GM19463 (cell line): ENCODE results near the gene NUP210.

Experiments
- ATAC-seq: cut with Tn5 transposase; IDR thresholded peaks from one replicate; pipeline ENCODE4 v1.9.1; 2021; ENCODE audit warnings: mild to moderate bottlenecking, moderate library complexity; ENCODE audit not compliant: unreplicated experiment

The NUP210 gene

GRCh38 chr3:13353506-13353905 is 66.6 kb downstream of the NUP210 start:
- ATAC-seq = no peak

DNA sequence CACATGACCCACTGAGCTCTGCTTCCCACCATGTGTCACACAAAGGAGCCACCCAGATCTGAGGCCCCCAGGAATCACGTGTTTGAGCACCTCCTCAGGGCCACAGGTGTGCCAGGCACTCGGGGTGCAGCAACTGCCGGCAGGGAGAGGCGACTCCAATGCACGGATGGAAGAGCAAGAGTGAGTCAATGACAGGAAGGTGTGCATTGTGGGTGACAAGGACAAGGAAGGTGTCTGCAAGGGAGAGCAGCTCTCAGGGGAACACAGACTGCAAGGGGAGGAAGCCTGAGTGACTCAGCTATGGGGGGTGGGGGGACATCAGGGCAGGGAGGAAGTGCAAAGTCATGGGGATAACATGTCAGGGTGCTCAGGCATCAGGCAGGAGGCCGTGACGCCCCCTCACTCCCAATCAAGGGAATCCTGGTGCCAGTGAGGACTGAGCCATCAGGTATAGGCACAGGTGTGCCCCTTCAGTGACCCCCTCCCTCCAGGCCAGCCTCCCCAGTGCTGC is 67.4 kb downstream of the NUP210 start:
- no peak for ATAC-seq

DNA sequence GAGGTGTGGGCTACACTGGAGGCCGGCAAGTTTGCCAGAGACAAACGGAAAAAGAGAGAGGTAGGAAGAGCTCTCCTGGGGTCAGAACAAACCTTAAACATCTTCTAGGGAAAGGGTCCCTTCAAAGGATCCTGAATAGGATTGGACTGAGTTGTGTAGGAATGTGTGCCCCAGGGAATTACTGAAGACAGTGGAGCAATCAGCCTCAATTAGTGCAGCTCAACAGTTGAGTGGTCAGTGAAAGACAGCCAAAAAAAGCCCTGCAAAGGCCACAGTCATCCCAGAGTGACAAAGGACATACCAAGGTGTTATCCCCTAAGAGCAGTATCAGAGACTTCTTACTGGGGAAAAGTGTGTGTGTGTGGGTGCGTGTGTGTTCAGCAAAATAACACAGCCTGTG is 70.3 kb downstream of the NUP210 start:
- no peak for ATAC-seq

- no peak for ATAC-seq
Observed at GRCh38 chr3:13348661-13349396, 71.3 kb downstream of the NUP210 start.

- ATAC-seq = no peak
Observed at GRCh38 chr3:13348100-13348499, 72.0 kb downstream of the NUP210 start.

GRCh38 chr3:13347390-13347950 is 72.7 kb downstream of the NUP210 start:
- ATAC-seq = no peak

DNA sequence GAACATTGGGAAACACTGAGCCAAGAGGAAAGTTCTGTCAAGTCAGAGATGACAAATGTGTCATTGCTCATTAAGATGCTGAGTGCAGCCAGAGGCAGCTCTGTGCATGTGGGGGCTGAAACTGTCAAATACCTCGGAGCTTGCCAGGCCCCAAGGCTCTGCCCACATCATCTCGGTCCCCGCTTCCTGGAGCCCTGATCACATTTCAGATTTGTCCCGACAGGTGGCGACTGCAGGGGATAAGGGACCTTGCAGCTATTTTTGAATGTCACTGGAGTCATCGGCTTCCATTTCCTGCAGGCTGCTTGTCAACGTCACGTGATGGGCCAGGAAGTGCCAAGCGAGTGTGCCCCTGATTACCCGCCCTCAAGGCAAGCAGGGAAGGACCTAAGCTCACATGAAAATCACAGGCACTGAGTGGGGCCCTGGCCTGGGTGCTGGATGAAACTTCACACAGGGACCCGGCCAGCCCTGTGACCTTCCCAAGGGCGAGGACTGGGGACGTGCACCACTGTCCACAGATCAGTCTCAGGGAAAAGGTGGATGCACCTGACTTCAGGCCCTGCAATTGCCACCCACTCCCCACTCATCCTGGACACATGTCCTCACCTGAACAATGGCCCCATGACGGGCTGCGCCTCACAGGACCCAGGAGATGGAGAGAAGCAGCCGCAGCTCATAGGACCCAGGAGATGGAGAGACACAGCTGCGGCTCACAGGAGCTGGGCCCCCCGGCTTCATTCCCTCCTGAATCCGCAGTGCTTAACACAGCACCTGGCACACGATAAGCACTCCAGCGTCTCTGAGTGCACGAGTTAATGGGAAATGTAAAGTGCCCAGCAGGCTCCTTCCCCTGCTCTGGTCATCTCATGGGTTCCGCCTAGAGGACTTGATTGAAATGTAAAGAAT is 73.4 kb downstream of the NUP210 start:
- ATAC-seq = no peak

DNA sequence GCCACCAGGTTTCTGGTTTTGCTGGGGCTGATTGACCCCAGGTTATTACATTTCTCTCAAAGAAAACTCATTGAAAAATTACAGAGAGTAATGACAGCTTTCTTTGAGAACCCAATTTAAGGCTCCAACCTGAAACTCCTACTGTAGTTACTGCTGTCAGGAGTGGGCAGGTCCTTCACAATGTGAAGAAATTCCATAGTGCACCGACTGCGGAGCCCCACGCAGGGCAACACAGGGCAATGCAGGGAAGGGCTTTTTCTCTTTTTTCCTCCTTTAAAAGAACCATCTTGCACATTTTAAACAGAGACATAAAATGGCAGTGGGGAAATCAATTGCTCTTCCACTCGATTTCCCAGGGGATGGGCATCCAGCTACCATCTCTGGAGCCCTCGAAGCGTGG is 74.3 kb downstream of the NUP210 start:
- ATAC-seq = no peak

DNA sequence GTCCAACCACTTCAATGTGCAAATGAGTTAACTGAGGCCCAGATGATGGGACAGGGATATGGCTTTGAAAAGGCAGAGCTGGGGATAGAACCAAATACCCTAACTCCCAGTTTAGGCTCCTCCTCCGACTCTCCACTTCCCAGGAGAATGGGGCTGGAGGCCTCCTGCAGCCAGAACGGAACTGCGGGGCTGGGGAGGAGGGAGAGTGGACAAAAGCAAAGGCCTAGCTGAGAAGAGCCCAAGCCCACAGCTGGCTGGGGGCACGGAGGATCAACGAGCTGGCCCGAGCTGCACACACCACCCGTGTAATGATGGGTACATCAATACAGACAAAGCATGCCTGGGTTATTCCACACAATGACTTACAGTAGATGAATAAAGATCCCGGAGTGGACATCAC is 74.8 kb downstream of the NUP210 start:
- ATAC-seq = no peak

GRCh38 chr3:13344663-13345062 is 75.5 kb downstream of the NUP210 start:
- ATAC-seq = no peak

DNA sequence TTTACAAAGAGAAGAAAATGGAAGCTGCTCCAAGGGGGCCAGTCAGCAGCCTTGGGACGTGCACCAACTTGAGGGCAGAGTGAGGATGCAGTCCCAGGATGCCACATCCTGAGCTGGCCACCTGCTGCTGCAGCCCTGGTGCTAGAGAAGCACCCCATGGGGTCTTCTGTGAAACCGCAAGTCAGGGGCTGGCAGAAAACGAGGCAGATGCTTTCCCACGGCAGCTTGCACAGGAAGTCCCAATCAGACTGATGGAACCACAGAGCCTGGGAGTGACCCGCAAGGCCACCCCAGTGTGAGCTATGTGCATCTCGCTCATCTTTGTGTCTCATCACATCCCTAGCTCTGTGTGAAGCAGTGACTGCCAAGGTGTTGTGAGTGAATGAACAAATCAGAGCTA is 76.5 kb downstream of the NUP210 start:
- no peak for ATAC-seq

DNA sequence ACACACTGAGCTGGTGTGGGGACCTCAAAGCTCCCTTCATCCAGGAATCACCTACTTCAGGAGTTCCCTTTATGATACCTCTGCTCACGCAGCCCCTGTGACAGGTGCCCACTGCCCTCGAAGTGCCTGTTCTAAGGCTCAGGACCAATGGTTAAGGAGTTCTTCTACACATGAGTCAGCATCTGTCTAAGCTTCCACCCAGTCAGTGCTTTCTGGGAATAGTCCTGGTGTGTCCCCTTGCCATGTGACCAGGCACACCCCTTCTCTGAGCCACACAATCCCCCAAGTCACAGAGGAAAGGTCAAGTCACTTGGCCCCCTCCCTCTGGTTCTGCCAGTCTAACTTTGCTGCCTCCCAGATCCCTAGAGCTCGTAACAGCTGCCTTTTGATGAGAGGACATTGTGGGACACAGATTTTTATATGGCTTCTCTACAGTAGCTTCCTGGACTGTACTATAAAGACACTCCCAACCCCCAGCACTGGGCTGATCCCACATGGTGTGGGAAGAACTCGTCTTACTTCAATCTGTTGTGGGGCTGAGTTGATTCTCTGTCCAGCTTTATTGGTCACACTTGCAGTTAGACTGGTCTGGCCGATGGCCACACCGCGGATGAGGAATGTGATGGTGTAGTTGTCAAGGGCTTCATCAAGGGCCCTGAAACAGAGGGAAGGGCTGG is 78.8 kb downstream of the NUP210 start:
- no peak for ATAC-seq

- no peak for ATAC-seq
Observed at GRCh38 chr3:13339833-13340232, 80.3 kb downstream of the NUP210 start.

GRCh38 chr3:13338996-13339395 is 81.1 kb downstream of the NUP210 start:
- no peak for ATAC-seq

DNA sequence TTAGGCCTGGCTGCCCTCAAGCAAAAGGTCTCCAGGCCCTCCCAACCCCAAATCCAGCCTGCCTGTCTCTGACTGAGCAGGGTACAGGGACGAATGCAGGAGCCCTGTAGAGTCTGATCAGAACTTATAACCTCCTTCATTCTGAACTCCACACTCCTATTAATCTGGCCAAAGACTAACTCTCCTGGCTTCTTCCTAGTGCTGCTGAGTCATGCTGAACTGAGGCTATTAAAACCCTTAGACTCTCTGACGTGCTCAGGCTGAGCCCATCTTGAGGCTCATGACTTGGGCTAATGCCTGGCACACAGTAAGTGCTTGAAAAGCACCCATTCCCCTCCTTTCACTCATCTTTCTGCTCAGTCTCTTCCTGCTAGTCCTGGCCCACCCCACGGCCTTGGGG is 81.9 kb downstream of the NUP210 start:
- no peak for ATAC-seq

DNA sequence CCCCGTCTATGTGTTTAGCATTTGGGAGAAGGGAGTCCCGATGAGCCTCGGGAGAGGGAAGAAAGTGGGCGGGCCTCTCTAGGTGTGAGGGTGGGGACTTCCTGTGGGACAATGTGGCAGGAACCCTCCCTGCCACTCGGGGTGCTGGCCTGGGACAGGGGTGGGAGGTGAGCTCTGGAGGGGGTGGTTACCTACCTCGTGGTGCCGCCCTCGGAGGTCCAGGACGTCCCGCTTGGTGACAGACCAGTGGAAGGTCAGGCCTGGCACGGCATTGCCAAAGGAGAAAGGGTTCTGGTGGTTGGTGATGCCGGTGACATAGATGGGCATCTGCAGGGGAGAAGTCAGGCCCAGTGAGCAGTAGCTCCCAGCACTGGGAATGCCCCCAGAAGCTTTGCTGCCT is 83.5 kb downstream of the NUP210 start:
- no peak for ATAC-seq

DNA sequence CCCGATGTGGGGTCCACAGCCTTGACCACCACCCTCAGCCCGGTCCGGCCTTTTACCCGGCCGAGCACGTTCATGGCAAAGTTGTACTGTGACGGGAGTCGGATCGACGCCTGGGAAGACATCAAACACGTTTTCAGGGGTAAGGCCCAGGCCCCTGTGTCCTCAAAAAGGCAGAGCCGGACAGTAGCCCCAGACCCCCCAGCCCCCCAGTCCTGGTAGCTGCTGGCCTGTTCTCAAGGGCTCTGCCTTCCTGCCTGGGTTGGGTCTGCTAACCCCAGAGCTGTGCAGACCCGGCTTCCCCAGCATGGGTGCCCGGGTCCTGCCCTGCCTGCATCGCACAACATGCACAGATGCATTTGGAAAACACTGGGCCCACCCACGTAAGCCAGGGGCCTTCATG is 84.6 kb downstream of the NUP210 start:
- ATAC-seq = no peak

DNA sequence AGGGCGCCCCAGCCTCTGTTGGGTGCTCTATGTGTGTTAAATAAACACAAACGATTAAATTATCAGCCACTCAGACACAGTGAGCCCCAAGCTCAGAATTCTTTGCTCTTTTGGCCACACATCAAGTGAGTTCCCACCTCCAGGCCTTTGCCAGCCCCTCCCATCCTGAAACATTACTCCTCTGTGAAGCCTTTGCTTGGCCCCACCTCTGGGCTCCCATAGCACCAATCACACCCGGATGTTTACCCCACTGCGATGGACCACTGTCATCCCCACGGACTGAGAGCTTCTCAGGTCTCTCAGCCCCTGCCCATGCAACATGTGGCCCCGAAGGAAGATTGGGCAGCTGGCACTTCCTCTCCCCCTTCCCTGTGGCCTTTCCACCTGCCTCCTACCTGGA is 85.1 kb downstream of the NUP210 start:
- no peak for ATAC-seq

- ATAC-seq = no peak
Observed at GRCh38 chr3:13333236-13333897, 86.8 kb downstream of the NUP210 start.

DNA sequence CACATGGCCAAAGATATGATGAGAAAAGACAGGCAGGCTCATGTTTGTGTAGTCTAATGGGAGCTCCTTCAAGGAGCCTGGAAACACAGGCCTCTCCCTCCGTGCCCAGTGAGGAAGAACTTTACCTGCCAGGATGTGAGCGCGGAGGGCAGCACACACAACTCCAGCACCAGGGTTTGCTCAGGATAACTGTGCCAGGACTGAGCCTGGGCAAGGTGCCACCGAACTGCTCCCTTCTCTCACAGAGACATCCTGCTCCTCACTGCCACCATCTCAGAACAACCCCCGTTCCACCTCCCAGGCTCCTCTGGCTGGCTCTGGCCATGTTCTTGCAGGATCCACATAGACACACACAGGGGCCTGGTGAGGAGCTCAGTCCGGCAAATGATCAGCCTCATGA is 87.4 kb downstream of the NUP210 start:
- no peak for ATAC-seq

GRCh38 chr3:13332158-13332557 is 88.0 kb downstream of the NUP210 start:
- ATAC-seq = peak; percentile 95
